Stimulated activated CD8-positive, alpha-beta memory T cell treated with anti-CD3 and anti-CD28 coated beads, Interleukin-2, amount 100 ng/mL, for 1 hour (primary cell): ENCODE results near the gene DNMT3B.
"Not testable (repeated sequence)": the region's sequence is repeated elsewhere in the genome, so short reads cannot be mapped to it uniquely, and the experiment has no call there.

Experiments
- DNase-seq, 2 donors: peaks; one replicate each; pipeline ENCODE4 v3.0.0-alpha.2; 2020; ENCODE audit warnings: low read depth in 2 of 2

DNMT3B gene

GRCh38 chr20:32761831-32762753 lies at the start of gene DNMT3B:
DNMT3B (plus strand) TSS chr20:32762385; CDS start chr20:32780324, 17,939 bp downstream.
- DNase-seq = peak; percentile 34 to 55

DNA sequence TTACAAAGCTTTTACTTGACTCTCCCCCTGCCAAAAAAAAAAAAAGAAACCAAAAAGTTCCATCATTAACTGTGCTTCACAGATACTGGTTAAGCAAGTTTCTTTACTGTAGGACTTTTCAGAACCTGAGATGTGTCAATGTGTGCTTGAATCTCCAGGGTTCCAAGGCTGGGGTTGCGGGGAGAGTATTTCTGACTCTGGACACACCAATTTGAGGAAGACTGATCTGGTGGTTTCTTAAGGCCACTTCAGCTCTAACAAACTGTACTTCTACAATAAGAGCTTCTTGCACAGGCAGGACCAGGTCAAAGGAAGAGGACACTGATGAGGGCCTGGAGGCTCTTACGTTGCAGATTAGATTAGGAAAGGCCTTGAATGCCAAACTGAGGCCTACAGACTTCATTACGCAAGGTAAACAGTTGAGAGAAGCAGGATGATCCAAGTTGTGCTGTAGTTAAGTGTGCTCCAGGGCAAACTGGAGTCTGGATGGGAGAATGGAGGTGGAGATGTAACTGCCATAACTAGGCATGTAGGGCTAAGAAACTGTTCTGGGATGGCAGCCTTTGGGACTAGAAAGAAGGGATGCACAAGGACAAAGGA lies 43.3 kb upstream of the DNMT3B start:
- no peak for DNase-seq

DNA sequence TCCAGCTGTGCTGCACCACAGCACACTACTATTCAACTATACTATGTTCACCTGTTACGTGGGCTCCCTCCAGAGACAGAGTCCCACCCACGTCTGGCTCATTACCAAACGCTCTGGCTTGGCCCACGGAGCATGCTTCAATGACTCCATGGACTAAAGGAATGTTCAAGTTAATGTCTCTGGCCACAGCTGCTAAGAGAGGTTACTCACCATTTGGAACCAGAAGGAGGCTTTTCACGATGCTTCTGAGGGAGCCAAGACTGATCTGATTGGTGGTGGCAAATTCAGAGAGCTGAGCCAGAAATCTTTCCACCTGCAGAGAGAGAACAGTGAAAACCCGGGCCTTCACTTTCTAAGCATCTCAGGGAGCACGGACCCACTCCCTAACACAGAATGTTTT lies 34.5 kb upstream of the DNMT3B start:
- DNase-seq = no peak

GRCh38 chr20:32728435-32728834 lies 33.8 kb upstream of the DNMT3B start:
- not testable (repeated sequence) for DNase-seq

DNA sequence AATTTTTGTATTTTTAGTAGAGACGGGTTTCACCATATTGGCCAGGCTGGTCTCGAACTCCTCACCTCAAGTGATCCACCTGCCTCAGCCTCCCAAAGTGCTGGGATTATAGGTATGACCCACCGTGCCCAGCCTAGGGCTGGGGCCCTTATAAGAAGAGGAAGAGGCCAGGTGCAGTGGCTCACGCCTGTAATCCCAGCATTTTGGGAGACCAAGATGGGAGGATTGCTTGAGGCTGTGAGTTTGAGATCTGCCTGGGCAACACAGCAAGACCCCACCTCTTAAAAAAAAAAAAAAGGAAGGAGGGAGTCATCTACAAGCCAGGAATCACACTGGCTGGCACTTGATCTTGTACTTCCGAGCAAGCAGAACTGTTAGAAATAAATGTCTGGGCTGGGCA lies 32.9 kb upstream of the DNMT3B start:
- DNase-seq = not testable (repeated sequence)

GRCh38 chr20:32731882-32732266 lies 30.3 kb upstream of the DNMT3B start:
- DNase-seq = no peak

- no peak for DNase-seq
Measured at GRCh38 chr20:32737371-32738223, 24.6 kb upstream of the DNMT3B start.

DNA sequence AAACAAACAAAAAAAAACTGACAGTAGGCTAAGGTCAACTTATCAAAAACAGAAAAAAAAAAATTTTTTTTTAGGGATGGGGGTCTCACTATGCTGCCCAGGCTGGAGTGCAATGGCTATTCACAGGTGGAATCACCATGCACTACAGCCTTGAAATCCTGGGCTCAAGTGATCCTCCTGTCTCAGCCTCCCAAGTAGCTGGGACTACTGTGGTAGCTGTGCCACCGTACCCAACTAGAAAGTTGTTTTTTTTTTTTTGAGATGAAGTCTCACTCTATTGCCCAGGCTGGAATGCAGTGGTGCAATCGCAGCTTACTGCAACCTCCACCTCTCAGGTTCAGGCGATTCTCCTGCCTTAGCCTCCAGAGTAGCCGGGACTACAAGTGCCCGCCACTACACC lies 21.0 kb upstream of the DNMT3B start:
- DNase-seq = no peak

GRCh38 chr20:32742322-32743236 lies 19.6 kb upstream of the DNMT3B start:
- no peak for DNase-seq

DNA sequence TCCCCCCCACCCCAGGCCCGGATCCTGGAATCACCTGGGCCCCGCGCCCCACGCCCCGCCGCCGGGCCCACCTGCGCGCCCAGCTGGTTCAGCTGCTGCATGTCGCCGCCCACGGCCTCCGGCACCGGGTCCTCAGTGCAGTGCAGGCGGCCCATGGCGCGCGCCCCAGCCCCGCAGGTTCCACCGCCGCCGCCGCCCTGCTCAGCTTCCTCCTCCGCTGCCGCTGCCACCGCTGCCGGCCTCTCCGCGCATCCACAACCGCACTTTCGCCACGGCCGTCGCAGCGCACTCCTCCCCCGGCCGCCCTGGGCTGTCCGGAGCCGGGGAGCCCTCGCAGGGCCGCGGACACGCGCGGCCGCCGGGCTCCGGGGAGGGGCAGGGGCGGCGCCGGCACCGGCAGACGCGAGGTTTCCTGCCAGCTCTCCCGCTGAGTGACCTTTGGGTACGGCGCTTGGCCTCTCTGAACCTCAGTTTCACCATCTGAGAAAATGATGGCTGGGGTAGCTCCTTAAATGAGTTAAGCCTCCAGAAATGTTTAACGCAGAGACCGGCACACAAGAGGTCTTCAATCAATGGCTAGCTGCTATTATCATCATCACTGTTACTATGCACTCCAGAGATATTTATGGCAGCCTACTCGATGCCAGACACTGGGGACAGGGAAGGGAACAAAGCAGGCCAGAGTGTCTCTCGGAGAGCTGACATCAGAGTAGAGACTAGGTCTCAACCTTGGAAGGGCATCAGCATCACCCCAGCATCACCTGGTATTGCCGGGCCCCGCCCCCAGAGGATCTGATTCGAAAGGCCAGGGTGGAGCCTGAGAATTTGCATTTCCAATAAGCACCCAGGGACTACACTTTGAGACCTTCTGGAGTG lies 18.7 kb upstream of the DNMT3B start, which contains the start of gene COMMD7:
COMMD7 (minus strand) TSS at position 231 of the 876 bp plus-strand sequence; CDS start at position 155, 76 bp downstream.
- DNase-seq = peak in 1 of 2 donors; percentile 47

- no peak for DNase-seq
Measured at GRCh38 chr20:32749914-32750637, 12.1 kb upstream of the DNMT3B start.

GRCh38 chr20:32751293-32751692 lies 10.9 kb upstream of the DNMT3B start:
- no peak for DNase-seq

DNA sequence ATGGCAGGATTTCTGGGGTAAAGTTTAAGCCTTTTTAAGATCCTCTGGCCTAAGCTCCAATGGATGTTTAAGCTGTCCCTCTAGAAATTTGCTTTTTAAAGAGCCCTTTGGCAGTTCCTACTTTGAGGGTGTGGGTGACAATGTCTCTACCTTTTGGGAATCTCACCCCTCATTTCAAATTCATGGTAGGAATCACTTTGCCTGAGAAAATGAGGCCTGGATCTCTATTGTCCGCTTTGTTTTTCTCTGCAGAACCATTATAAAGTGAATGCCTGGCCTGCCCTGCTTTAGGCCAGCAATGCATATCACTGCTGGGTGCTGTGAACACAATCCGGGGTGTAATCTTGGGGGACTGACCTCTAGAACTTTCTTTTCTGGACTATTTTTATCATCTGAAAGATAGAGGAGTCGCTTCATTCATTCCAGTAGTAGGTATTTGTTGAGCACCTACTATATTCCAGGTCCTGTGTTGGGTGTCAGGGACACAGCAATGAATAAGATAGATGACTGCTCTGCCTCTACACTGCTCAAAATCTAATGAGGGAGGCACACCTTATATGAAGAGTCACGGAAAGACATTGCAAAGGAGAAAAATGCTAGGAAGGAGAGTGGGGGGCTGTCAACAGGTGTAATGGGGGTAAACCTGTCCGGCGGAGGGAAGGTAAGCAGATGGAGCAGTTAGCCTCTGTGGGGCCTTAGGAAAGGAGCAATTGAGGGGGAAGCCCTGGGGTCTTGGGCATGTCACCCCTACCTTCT lies 10.3 kb upstream of the DNMT3B start:
- no peak for DNase-seq

- no peak for DNase-seq
Measured at GRCh38 chr20:32752458-32753250, 9.5 kb upstream of the DNMT3B start.

- DNase-seq = no peak
Measured at GRCh38 chr20:32753731-32754130, 8.5 kb upstream of the DNMT3B start.

GRCh38 chr20:32756156-32756555 lies 6.0 kb upstream of the DNMT3B start:
- DNase-seq = no peak

GRCh38 chr20:32761417-32761830 lies 761 bp upstream of the DNMT3B start:
- DNase-seq = no peak

- no peak for DNase-seq
Measured at GRCh38 chr20:32762754-32763201, 593 bp downstream of the DNMT3B start.
